ENCODE data around the gene ANKRD31. TPM values are rescaled to one million over a fixed set of nuclear protein-coding genes. Genes with fewer than 3 reads are reported as not detected.

Gene ANKRD31
- total RNA-seq, 1 experiment from 2014 or later = 0.11 TPM

GRCh38 chr5:75062925-75063531 is 173.7 kb downstream of the ANKRD31 start:
- Histone ChIP-seq H2AFZ (ENCODE audit: low read length) (no peak overlapping the region), H4K20me1 (ENCODE audit: control insufficient read depth, insufficient read depth, insufficient read length) (no peaks in the 10 kb centered on the region), H2BK12ac (ENCODE audit: insufficient read length, low read depth, low read length) (no peak overlapping the region), H3T11ph (ENCODE audit: low read length) (no peak overlapping the region), H2BK120ac (ENCODE audit: low read depth, low read length, poor library complexity, severe bottlenecking) (no peak overlapping the region), H2BK5ac (ENCODE audit: insufficient read length, low read length) (no peak overlapping the region), H3K18ac (ENCODE audit: insufficient read length, low read depth, low read length) (no peak overlapping the region), H2BK20ac (ENCODE audit: low read depth, low read length, poor library complexity, severe bottlenecking) (no peak overlapping the region), H4K5ac (ENCODE audit: insufficient read length, low read depth, low read length) (no peak overlapping the region), H3K9me3 (ENCODE audit: control insufficient read depth, low read depth, low read length) (no peaks in the 10 kb centered on the region), H3K23me2 (ENCODE audit: insufficient read length, low read depth, low read length, poor library complexity, severe bottlenecking) (no peaks in the 10 kb centered on the region), H3K27ac (ENCODE audit: insufficient read length, low read depth, low read length) (no peak overlapping the region), H3K79me1 (ENCODE audit: insufficient read depth, low read depth, low read length, poor library complexity, severe bottlenecking) (no peaks in the 10 kb centered on the region), H3K4ac (ENCODE audit: low read depth, low read length) (no peak overlapping the region), H4K91ac (ENCODE audit: insufficient read length, low read depth, low read length) (no peak overlapping the region), H4K8ac (replicated peaks; ENCODE audit: insufficient read length, low read depth, low read length) (no peak overlapping the region), H3K79me2 (ENCODE audit: insufficient read depth, low read length) (no peaks in the 10 kb centered on the region), H3K9ac (ENCODE audit: extremely low read depth, insufficient read length, low read length) (no peak overlapping the region), H3K4me2 (ENCODE audit: insufficient read depth, insufficient read length, low read length) (no peak overlapping the region), H3K4me1 (ENCODE audit: insufficient read depth, low read length) (no peaks in the 10 kb centered on the region), H2BK15ac (ENCODE audit: low read depth, low read length) (no peak overlapping the region), H3K27me3 (ENCODE audit: insufficient read depth, low read length) (no peaks in the 10 kb centered on the region), H3K14ac (ENCODE audit: insufficient read depth, low read length) (no peak overlapping the region), H2AK5ac (ENCODE audit: insufficient read length, low read length) (no peak overlapping the region), H3K23ac (ENCODE audit: insufficient read length, low read depth, low read length) (no peak overlapping the region), H3K56ac (ENCODE audit: insufficient read length, low read depth, low read length) (no peak overlapping the region)
- no peak overlapping the region for H3K4me3 Mint-ChIP-seq
- TF ChIP-seq CTCF (conservative IDR thresholded peaks at IDR 0.05) = no peak
- no peaks in the 10 kb centered on the region for H3K9me3 Mint-ChIP-seq
- WGBS (ENCODE audit: extremely low coverage, insufficient read length, low lambda C conversion rate) = no CpG with 5 or more reads among the region's 2 CpGs
- H3K4me1 Mint-ChIP-seq = no peaks in the 10 kb centered on the region
- no peak overlapping the region for H3K27ac Mint-ChIP-seq
- no peak for DNase-seq
- H3K27me3 Mint-ChIP-seq (ENCODE audit: low read depth) = no peaks in the 10 kb centered on the region
- H3K36me3 Mint-ChIP-seq (ENCODE audit: insufficient read depth in 1 of 3, low read depth in 3 of 3) = no peaks in the 10 kb centered on the region
